OCI-LY3 (cell line): Measurements from ENCODE around the gene QSER1.
"Not testable (repeated sequence)": the region's sequence is repeated elsewhere in the genome, so short reads cannot be mapped to it uniquely, and the experiment has no call there.

Experiments
- H2AFZ ChIP-seq: fragments of 200-600, 300-600 bp; shearing (Covaris generic); 2 replicates; pipeline ENCODE4 v1.6.0; 2014; ENCODE audit warnings: antibody characterized with exemption, low read depth, low read length
- H3K27ac ChIP-seq: fragments of 200-600, 300-600 bp; sonication (generic); 2 replicates; pipeline ENCODE4 v1.5.1; 2014; ENCODE audit warnings: mild to moderate bottlenecking, low read length, moderate library complexity, mixed read lengths
- H3K27me3 ChIP-seq: fragments of 200-600, 300-600 bp; sonication (generic); 2 replicates; pipeline ENCODE4 v1.6.1; 2014; ENCODE audit warnings: low read depth, low read length, mixed read lengths
- H3K36me3 ChIP-seq: fragments of 200-600, 300-600 bp; sonication (generic); replicated peaks from 2 replicates; pipeline ENCODE3; 2014; ENCODE audit warnings: low read depth, low read length, mixed read lengths
- H3K4me1 ChIP-seq: fragments of 300-600, 200-600 bp; sonication (generic); 2 replicates; pipeline ENCODE4 v1.6.1; 2014; ENCODE audit warnings: low read length, mixed read lengths
- H3K4me2 ChIP-seq: fragments of 200-600, 300-600 bp; sonication (generic); 2 replicates; pipeline ENCODE4 v1.6.1; 2014; ENCODE audit warnings: low read length, mixed read lengths
- H3K4me3 ChIP-seq: fragments of 300-600, 200-600 bp; sonication (generic); 2 replicates; pipeline ENCODE4 v1.5.1; 2014; ENCODE audit warnings: antibody characterized with exemption, mild to moderate bottlenecking, low read length, moderate library complexity
- H3K79me2 ChIP-seq: fragments of 300-600, 200-600 bp; shearing (Covaris generic); 2 replicates; pipeline ENCODE4 v1.6.1; 2014; ENCODE audit warnings: mild to moderate bottlenecking, low read length, mixed read lengths
- H3K9ac ChIP-seq: fragments of 300-600, 200-600 bp; shearing (Covaris generic); 2 replicates; pipeline ENCODE4 v1.6.0; 2014; ENCODE audit warnings: mild to moderate bottlenecking, low read length, moderate library complexity
- H3K9me3 ChIP-seq: fragments of 200-600, 300-600 bp; shearing (Covaris generic); 2 replicates; pipeline ENCODE4 v1.6.1; 2014; ENCODE audit warnings: low read length, mixed read lengths; ENCODE audit not compliant: insufficient read depth
- H4K20me1 ChIP-seq: fragments of 200-600, 300-600 bp; sonication (generic); 2 replicates; pipeline ENCODE4 v1.6.1; 2016; ENCODE audit warnings: low read length, mixed read lengths; ENCODE audit not compliant: insufficient read depth
- CTCF ChIP-seq: fragments of 200-600, 300-600 bp; sonication (generic); IDR thresholded peaks from 2 replicates; pipeline ENCODE4 v1.5.1; 2014; ENCODE audit warnings: antibody characterized with exemption, low read length, low read depth
- EZH2phosphoT487 ChIP-seq: fragments of 200-600 bp; shearing (Covaris generic); IDR thresholded peaks from 2 replicates; pipeline ENCODE4 v1.6.1; 2018; ENCODE audit warnings: antibody characterized with exemption, mixed run types, low read depth

QSER1 gene

GRCh38 chr11:32884770-32885384 is 7.7 kb upstream of the QSER1 start:
- Histone ChIP-seq H3K27me3 (no peaks in the 10 kb centered on the region), H3K36me3 (no peaks in the 10 kb centered on the region), H3K4me2 (no peak overlapping the region), H3K27ac (no peak overlapping the region), H3K79me2 (no peaks in the 10 kb centered on the region), H3K4me3 (no peak overlapping the region), H2AFZ (no peak overlapping the region), H3K9me3 (no peaks in the 10 kb centered on the region), H3K4me1 (no peaks in the 10 kb centered on the region), H4K20me1 (no peaks in the 10 kb centered on the region), H3K9ac (no peak overlapping the region)
- TF ChIP-seq CTCF (peak; percentile 58), EZH2phosphoT487 (no peak)

GRCh38 chr11:32885556-32885955 is 7.1 kb upstream of the QSER1 start:
- no peaks in the 10 kb centered on the region for H3K36me3 ChIP-seq
- no peaks in the 10 kb centered on the region for H3K79me2 ChIP-seq
- H2AFZ ChIP-seq = no peak overlapping the region
- no peaks in the 10 kb centered on the region for H3K27me3 ChIP-seq
- no peaks in the 10 kb centered on the region for H3K9me3 ChIP-seq
- TF ChIP-seq CTCF (no peak), EZH2phosphoT487 (no peak)
- no peaks in the 10 kb centered on the region for H4K20me1 ChIP-seq
- H3K4me2 ChIP-seq = no peak overlapping the region
- H3K27ac ChIP-seq = no peak overlapping the region
- no peak overlapping the region for H3K9ac ChIP-seq
- no peaks in the 10 kb centered on the region for H3K4me1 ChIP-seq
- no peak overlapping the region for H3K4me3 ChIP-seq

- H3K79me2 ChIP-seq = no peaks in the 10 kb centered on the region
- H3K36me3 ChIP-seq = no peaks in the 10 kb centered on the region
- TF ChIP-seq CTCF (no peak), EZH2phosphoT487 (no peak)
- no peak overlapping the region for H3K9ac ChIP-seq
- no peak overlapping the region for H3K27ac ChIP-seq
- H4K20me1 ChIP-seq = no peaks in the 10 kb centered on the region
- H2AFZ ChIP-seq = no peak overlapping the region
- no peak overlapping the region for H3K4me3 ChIP-seq
- 0 out of 2 replicates have a peak, but pooled peaks cover under 1% of the 10 kb centered on the region for H3K27me3 ChIP-seq
- no peaks in the 10 kb centered on the region for H3K9me3 ChIP-seq
- no peak overlapping the region for H3K4me2 ChIP-seq
- peaks cover under 1% of the 10 kb centered on the region for H3K4me1 ChIP-seq
These were observed 6.4 kb upstream of the QSER1 start for GRCh38 chr11:32886180-32886579.

- H3K9me3 ChIP-seq, H3K27me3 ChIP-seq, H3K27ac ChIP-seq, H3K9ac ChIP-seq, H3K36me3 ChIP-seq, H2AFZ ChIP-seq, H3K79me2 ChIP-seq, H4K20me1 ChIP-seq, H3K4me1 ChIP-seq, H3K4me3 ChIP-seq, H3K4me2 ChIP-seq: not testable (repeated sequence)
These were observed 4.8 kb upstream of the QSER1 start for GRCh38 chr11:32887707-32888383.

GRCh38 chr11:32888384-32888710 is 4.3 kb upstream of the QSER1 start:
- H2AFZ ChIP-seq, H3K27ac ChIP-seq, H3K79me2 ChIP-seq, H4K20me1 ChIP-seq, H3K27me3 ChIP-seq, H3K9me3 ChIP-seq, H3K4me1 ChIP-seq, H3K4me3 ChIP-seq, H3K36me3 ChIP-seq, H3K9ac ChIP-seq, H3K4me2 ChIP-seq: not testable (repeated sequence)
